ENCODE data around the gene ADAMTSL3.

ADAMTSL3 gene

GRCh38 chr15:83711236-83711635, 57.3 kb downstream of the ADAMTSL3 start:
- Histone ChIP-seq H3K4me1 (ENCODE audit: insufficient read depth, low read length, poor library complexity, severe bottlenecking) (no peaks in the 10 kb centered on the region), H3K9me2 (replicated peaks; ENCODE audit: low read depth, low read length) (no peaks in the 10 kb centered on the region), H3F3A (ENCODE audit: low read depth) (no peaks in the 10 kb centered on the region), H3K27me3 (ENCODE audit: insufficient read depth, low read length, poor library complexity, severe bottlenecking) (no peaks in the 10 kb centered on the region), H3K79me2 (ENCODE audit: insufficient read depth, low read length) (no peaks in the 10 kb centered on the region), H3K4me3 (ENCODE audit: low read length, poor library complexity, severe bottlenecking) (no peak overlapping the region), H4K20me1 (ENCODE audit: insufficient read depth, low read length, poor library complexity, severe bottlenecking) (no peaks in the 10 kb centered on the region), H3K36me3 (ENCODE audit: insufficient read depth, low read length) (no peaks in the 10 kb centered on the region), H3K9ac (ENCODE audit: low read depth, low read length, poor library complexity, severe bottlenecking) (no peak overlapping the region), H3K4me2 (ENCODE audit: low read depth, low read length, poor library complexity, severe bottlenecking) (no peak overlapping the region), H2AFZ (ENCODE audit: low read length) (no peak overlapping the region), H3K9me3 (ENCODE audit: insufficient read depth, low read depth, low read length) (no peaks in the 10 kb centered on the region)
- no peak for TF ChIP-seq EZH2phosphoT487 (IDR thresholded peaks at IDR 0.05; ENCODE audit: borderline replicate concordance)
- TF ChIP-seq, protein P1, sequence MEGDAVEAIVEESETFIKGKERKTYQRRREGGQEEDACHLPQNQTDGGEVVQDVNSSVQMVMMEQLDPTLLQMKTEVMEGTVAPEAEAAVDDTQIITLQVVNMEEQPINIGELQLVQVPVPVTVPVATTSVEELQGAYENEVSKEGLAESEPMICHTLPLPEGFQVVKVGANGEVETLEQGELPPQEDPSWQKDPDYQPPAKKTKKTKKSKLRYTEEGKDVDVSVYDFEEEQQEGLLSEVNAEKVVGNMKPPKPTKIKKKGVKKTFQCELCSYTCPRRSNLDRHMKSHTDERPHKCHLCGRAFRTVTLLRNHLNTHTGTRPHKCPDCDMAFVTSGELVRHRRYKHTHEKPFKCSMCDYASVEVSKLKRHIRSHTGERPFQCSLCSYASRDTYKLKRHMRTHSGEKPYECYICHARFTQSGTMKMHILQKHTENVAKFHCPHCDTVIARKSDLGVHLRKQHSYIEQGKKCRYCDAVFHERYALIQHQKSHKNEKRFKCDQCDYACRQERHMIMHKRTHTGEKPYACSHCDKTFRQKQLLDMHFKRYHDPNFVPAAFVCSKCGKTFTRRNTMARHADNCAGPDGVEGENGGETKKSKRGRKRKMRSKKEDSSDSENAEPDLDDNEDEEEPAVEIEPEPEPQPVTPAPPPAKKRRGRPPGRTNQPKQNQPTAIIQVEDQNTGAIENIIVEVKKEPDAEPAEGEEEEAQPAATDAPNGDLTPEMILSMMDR (conservative IDR thresholded peaks at IDR 0.05; ENCODE audit: low read length) = no peak

DNA sequence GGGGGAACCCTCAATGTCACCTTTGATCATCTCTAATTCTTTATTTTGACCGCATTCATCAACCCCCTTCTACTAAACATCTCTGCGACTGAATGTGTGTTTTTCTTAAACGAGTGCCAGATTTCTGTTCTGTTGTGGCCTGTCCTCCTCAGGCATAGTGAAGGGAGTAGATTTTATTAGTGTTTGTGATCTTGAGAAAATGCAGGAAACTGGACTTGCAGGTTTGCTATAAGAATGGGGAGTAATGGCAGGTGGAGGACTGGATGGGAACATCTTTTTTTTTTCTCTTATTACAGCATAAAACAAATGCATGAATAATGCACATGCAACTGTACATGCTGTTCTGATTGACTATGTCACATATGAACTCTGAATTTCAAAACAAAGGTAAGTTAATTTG, 59.3 kb downstream of the ADAMTSL3 start:
- Histone ChIP-seq H2AFZ (ENCODE audit: low read length) (no peak overlapping the region), H3K9me2 (replicated peaks; ENCODE audit: low read depth, low read length) (no peaks in the 10 kb centered on the region)

GRCh38 chr15:83714939-83715628, 61.2 kb downstream of the ADAMTSL3 start:
- H3K4me1 ChIP-seq (ENCODE audit: insufficient read depth, low read length, poor library complexity, severe bottlenecking) = no peaks in the 10 kb centered on the region
- H3K79me2 ChIP-seq (ENCODE audit: insufficient read depth, low read length) = no peaks in the 10 kb centered on the region
- no peaks in the 10 kb centered on the region for H4K20me1 ChIP-seq (ENCODE audit: insufficient read depth, low read length, poor library complexity, severe bottlenecking)
- no peak for TF ChIP-seq EZH2phosphoT487 (IDR thresholded peaks at IDR 0.05; ENCODE audit: borderline replicate concordance)
- TF ChIP-seq, protein P1 (conservative IDR thresholded peaks at IDR 0.05; ENCODE audit: low read length) = no peak
- H3K9ac ChIP-seq (ENCODE audit: low read depth, low read length, poor library complexity, severe bottlenecking) = no peak overlapping the region
- H3F3A ChIP-seq (ENCODE audit: low read depth) = no peaks in the 10 kb centered on the region
- no peak overlapping the region for H3K4me3 ChIP-seq (ENCODE audit: low read length, poor library complexity, severe bottlenecking)
- H3K9me3 ChIP-seq (ENCODE audit: insufficient read depth, low read depth, low read length) = no peaks in the 10 kb centered on the region
- H3K36me3 ChIP-seq (ENCODE audit: insufficient read depth, low read length) = no peaks in the 10 kb centered on the region
- H2AFZ ChIP-seq (ENCODE audit: low read length) = no peak overlapping the region
- H3K4me2 ChIP-seq (ENCODE audit: low read depth, low read length, poor library complexity, severe bottlenecking) = no peak overlapping the region
- H3K9me2 ChIP-seq (replicated peaks; ENCODE audit: low read depth, low read length) = no peaks in the 10 kb centered on the region
- no peaks in the 10 kb centered on the region for H3K27me3 ChIP-seq (ENCODE audit: insufficient read depth, low read length, poor library complexity, severe bottlenecking)

More for the DNA sequence above, 59.3 kb downstream of the ADAMTSL3 start:
- Histone ChIP-seq H3K4me1 (ENCODE audit: insufficient read depth, low read length, poor library complexity, severe bottlenecking) (no peaks in the 10 kb centered on the region), H3K27me3 (ENCODE audit: insufficient read depth, low read length, poor library complexity, severe bottlenecking) (no peaks in the 10 kb centered on the region), H3K79me2 (ENCODE audit: insufficient read depth, low read length) (no peaks in the 10 kb centered on the region), H3K9me3 (ENCODE audit: insufficient read depth, low read depth, low read length) (no peaks in the 10 kb centered on the region), H3F3A (ENCODE audit: low read depth) (no peaks in the 10 kb centered on the region), H3K4me2 (ENCODE audit: low read depth, low read length, poor library complexity, severe bottlenecking) (no peak overlapping the region), H3K4me3 (ENCODE audit: low read length, poor library complexity, severe bottlenecking) (no peak overlapping the region), H3K9ac (ENCODE audit: low read depth, low read length, poor library complexity, severe bottlenecking) (no peak overlapping the region), H3K36me3 (ENCODE audit: insufficient read depth, low read length) (no peaks in the 10 kb centered on the region), H4K20me1 (ENCODE audit: insufficient read depth, low read length, poor library complexity, severe bottlenecking) (no peaks in the 10 kb centered on the region)
- TF ChIP-seq, protein P1 (conservative IDR thresholded peaks at IDR 0.05; ENCODE audit: low read length) = no peak
- no peak for TF ChIP-seq EZH2phosphoT487 (IDR thresholded peaks at IDR 0.05; ENCODE audit: borderline replicate concordance)
